SH-SY5Y (cell line): ENCODE results near the gene FER.

ENCODE experiments used
- GATA2 ChIP-seq: IDR thresholded peaks from 2 replicates; pipeline ENCODE4 v1.6.1; 2011; ENCODE audit warnings: mild to moderate bottlenecking, low read depth, low read length
- GATA3 ChIP-seq: IDR thresholded peaks from 2 replicates; pipeline ENCODE4 v1.6.1; 2011; ENCODE audit warnings: low read depth, mild to moderate bottlenecking, low read length, moderate library complexity

The FER gene

GRCh38 chr5:109027983-109028607, 280.4 kb downstream of the FER start:
- no peak for TF ChIP-seq GATA2
- TF ChIP-seq GATA3, result no peak

GRCh38 chr5:109028608-109029299, 281.1 kb downstream of the FER start:
- TF ChIP-seq GATA2, result no peak
- no peak for TF ChIP-seq GATA3

GRCh38 chr5:109029847-109030246, 282.1 kb downstream of the FER start:
- TF ChIP-seq GATA2 (no peak), GATA3 (no peak)

GRCh38 chr5:109030360-109031143, 282.9 kb downstream of the FER start:
- TF ChIP-seq GATA3, result no peak
- TF ChIP-seq GATA2, result no peak

- TF ChIP-seq GATA3 (no peak), GATA2 (no peak)
These were observed 286.6 kb downstream of the FER start for GRCh38 chr5:109034306-109034705.

- TF ChIP-seq GATA3 (no peak), GATA2 (no peak)
These were observed 287.7 kb downstream of the FER start for GRCh38 chr5:109035436-109035835.

- TF ChIP-seq GATA2, result no peak
- TF ChIP-seq GATA3, result no peak
These were observed 290.6 kb downstream of the FER start for GRCh38 chr5:109038209-109038840.

GRCh38 chr5:109041317-109041716, 293.6 kb downstream of the FER start:
- TF ChIP-seq GATA3 (no peak), GATA2 (no peak)

GRCh38 chr5:109045710-109046109, 298.0 kb downstream of the FER start:
- TF ChIP-seq GATA3 (0 out of 2 replicates have a peak, but pooled peaks have one; percentile 35), GATA2 (peak; percentile 57)

GRCh38 chr5:109049565-109049964, 301.9 kb downstream of the FER start:
- TF ChIP-seq GATA3, result no peak
- TF ChIP-seq GATA2, result no peak

GRCh38 chr5:109053995-109054417, 306.3 kb downstream of the FER start:
- TF ChIP-seq GATA2 (no peak), GATA3 (no peak)

- TF ChIP-seq GATA2, result no peak
- TF ChIP-seq GATA3, result no peak
These were observed 312.8 kb downstream of the FER start for GRCh38 chr5:109060378-109061025.

GRCh38 chr5:109062664-109063063, 315.0 kb downstream of the FER start:
- TF ChIP-seq GATA3 (no peak), GATA2 (no peak)

- no peak for TF ChIP-seq GATA3
- no peak for TF ChIP-seq GATA2
These were observed 315.5 kb downstream of the FER start for GRCh38 chr5:109063223-109063622.

GRCh38 chr5:109076741-109077140, 329.0 kb downstream of the FER start:
- TF ChIP-seq GATA3 (peak; percentile 60), GATA2 (no peak)
